DOHH2 (cell line): ENCODE measurements around the gene EGFLAM.

Source experiments
- CTCF ChIP-seq: fragments of 200-600 bp; sonication (generic); IDR thresholded peaks from one replicate; pipeline ENCODE4 v1.5.1; 2014; ENCODE audit warnings: antibody characterized with exemption, mild to moderate bottlenecking, low read depth, low read length; ENCODE audit not compliant: poor library complexity, severe bottlenecking
- EZH2phosphoT487 ChIP-seq: fragments of 200-600 bp; sonication (generic); IDR thresholded peaks from 2 replicates; pipeline ENCODE4 v1.6.1; 2017; ENCODE audit warnings: borderline replicate concordance, mild to moderate bottlenecking, antibody characterized with exemption, low read length, moderate library complexity, mixed read lengths

GRCh38 chr5:38483805-38484398 is 225.5 kb downstream of the EGFLAM start:
- TF ChIP-seq CTCF = no peak
- TF ChIP-seq EZH2phosphoT487 = no peak
